Measurements from ENCODE around the gene RNF213. TPM values are rescaled to one million over a fixed set of nuclear protein-coding genes. Genes with fewer than 3 reads are reported as not detected.

The RNF213 gene
- total RNA-seq, 1 donor from 2014 or later = 110 TPM

DNA sequence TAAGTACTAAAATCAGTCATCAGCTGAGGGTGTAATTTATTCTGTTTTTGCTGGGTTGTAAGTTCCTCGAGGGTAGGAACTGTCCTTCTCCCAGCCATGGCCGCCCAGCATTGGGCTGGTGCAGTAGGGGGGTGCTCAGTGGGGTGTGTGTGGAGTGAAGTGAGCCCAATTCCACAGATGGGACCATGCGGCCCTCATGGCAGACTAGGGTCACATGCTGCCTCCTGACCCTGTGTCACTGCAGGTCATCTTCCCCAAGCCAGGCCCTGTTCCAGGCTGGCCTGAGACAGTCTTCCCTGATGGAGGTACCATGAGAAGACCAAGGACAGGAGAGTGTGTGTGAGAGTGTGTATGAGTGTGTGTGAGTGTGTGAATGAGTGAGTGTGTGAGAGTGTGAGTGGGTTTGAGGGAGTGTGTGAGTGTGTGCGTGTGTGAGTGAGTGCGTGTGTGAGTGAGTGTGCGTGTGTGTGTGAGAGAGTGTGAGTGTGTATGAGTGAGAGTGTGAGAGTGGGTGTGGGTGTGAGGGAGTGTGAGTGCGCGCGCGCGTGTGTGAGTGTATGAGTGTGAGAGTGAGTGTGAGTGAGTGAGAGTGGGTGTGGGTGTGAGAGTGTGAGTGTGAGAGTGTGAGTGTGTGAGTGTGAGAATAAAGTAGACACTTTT, 36.7 kb upstream of the RNF213 start:
- Mint-ChIP-seq H3K27ac (ENCODE audit: unreplicated experiment) (no peak overlapping the region), H3K36me3 (ENCODE audit: low read depth, unreplicated experiment) (peaks cover 32% of the 10 kb centered on the region), H3K9me3 (ENCODE audit: unreplicated experiment) (no peaks in the 10 kb centered on the region)

DNA sequence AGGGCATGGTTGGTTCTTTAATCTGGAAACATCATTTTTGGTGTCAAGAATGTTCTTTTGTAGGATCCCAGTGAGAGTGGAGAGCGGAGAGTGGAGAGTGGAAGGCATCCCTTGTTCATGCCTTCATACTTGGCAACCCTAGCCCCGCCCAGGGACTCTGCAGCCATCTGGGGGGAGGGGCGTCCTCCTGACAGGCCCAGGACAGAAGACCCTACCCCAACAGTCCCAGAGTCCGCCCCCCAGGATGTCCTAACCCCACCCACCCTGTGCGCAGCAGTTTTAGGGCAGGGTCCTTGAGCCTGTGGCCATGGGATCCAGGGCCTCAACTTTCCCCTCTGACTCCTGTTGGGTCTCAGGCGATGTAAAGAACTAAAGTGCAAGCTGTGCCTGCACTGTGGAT, 36.0 kb upstream of the RNF213 start:
- peaks cover 6% of the 10 kb centered on the region for H3K27me3 Mint-ChIP-seq (ENCODE audit: unreplicated experiment)

More for the DNA sequence above, 36.7 kb upstream of the RNF213 start:
- Mint-ChIP-seq H3K4me3 (ENCODE audit: unreplicated experiment) (no peak overlapping the region), H3K4me1 (ENCODE audit: unreplicated experiment) (peaks cover 12% of the 10 kb centered on the region), H3K27me3 (ENCODE audit: unreplicated experiment) (peaks cover 6% of the 10 kb centered on the region)
- TF ChIP-seq, protein P1, sequence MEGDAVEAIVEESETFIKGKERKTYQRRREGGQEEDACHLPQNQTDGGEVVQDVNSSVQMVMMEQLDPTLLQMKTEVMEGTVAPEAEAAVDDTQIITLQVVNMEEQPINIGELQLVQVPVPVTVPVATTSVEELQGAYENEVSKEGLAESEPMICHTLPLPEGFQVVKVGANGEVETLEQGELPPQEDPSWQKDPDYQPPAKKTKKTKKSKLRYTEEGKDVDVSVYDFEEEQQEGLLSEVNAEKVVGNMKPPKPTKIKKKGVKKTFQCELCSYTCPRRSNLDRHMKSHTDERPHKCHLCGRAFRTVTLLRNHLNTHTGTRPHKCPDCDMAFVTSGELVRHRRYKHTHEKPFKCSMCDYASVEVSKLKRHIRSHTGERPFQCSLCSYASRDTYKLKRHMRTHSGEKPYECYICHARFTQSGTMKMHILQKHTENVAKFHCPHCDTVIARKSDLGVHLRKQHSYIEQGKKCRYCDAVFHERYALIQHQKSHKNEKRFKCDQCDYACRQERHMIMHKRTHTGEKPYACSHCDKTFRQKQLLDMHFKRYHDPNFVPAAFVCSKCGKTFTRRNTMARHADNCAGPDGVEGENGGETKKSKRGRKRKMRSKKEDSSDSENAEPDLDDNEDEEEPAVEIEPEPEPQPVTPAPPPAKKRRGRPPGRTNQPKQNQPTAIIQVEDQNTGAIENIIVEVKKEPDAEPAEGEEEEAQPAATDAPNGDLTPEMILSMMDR (IDR thresholded peaks at IDR 0.05; ENCODE audit: unreplicated experiment) = no peak
- no peak for DNase-seq (ENCODE audit: low spot score)

DNA sequence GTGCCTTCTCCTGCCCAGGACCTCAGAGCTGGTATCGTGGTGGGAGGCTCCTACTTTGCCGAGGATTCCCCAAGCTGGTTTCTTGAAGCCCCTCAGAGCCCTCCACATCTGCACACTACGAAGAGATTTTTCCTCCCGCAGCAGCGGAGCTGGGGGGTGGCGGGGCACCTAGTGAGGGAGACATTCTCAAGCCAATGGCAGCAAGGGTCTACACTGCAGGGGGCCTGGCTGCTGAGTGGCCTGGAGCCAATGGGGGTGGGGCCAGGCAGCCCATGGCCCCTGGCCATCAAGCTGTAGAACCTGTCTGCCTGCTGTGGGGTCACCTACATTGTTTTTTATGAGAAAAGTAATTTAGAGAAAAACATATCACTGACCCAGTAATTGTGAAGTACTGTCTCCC, 35.4 kb upstream of the RNF213 start:
- H3K4me1 Mint-ChIP-seq (ENCODE audit: unreplicated experiment) = peaks cover 7% of the 10 kb centered on the region
- no peak overlapping the region for H3K4me3 Mint-ChIP-seq (ENCODE audit: unreplicated experiment)

More for the DNA sequence above, 36.0 kb upstream of the RNF213 start:
- DNase-seq (ENCODE audit: low spot score) = no peak
- Mint-ChIP-seq H3K4me1 (ENCODE audit: unreplicated experiment) (peaks cover 7% of the 10 kb centered on the region), H3K9me3 (ENCODE audit: unreplicated experiment) (no peaks in the 10 kb centered on the region), H3K4me3 (ENCODE audit: unreplicated experiment) (peak overlapping the region; percentile 48), H3K36me3 (ENCODE audit: low read depth, unreplicated experiment) (peaks cover 32% of the 10 kb centered on the region), H3K27ac (ENCODE audit: unreplicated experiment) (no peak overlapping the region)
- TF ChIP-seq, protein P1 (IDR thresholded peaks at IDR 0.05; ENCODE audit: unreplicated experiment) = no peak

DNA sequence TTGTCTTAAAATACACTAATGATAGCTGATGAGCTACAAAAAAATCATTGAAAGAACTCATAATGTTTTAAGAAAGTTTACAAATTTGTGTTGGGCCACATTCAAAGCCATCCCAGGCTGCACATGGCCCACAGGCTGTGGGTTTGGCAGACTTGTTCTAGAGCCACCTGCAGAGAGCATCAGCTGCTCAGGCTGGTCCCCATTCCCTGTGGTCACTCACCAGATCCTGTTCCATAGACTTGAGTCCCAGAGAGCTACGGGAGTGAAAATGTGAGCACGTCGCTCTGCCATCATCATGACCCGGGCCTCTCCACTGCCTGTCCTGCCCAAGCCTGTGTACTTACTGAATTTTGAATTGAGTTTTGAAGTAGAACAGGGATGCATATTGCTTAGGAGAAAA, 33.5 kb upstream of the RNF213 start:
- Mint-ChIP-seq H3K4me3 (ENCODE audit: unreplicated experiment) (no peak overlapping the region), H3K36me3 (ENCODE audit: low read depth, unreplicated experiment) (peaks cover 51% of the 10 kb centered on the region), H3K27ac (ENCODE audit: unreplicated experiment) (no peak overlapping the region), H3K9me3 (ENCODE audit: unreplicated experiment) (no peaks in the 10 kb centered on the region), H3K4me1 (ENCODE audit: unreplicated experiment) (peaks cover 4% of the 10 kb centered on the region), H3K27me3 (ENCODE audit: unreplicated experiment) (peaks cover 6% of the 10 kb centered on the region)
- TF ChIP-seq, protein P1 (IDR thresholded peaks at IDR 0.05; ENCODE audit: unreplicated experiment) = no peak
- no peak for DNase-seq (ENCODE audit: low spot score)

More for the DNA sequence above, 35.4 kb upstream of the RNF213 start:
- H3K9me3 Mint-ChIP-seq (ENCODE audit: unreplicated experiment) = no peaks in the 10 kb centered on the region
- DNase-seq (ENCODE audit: low spot score) = no peak
- H3K36me3 Mint-ChIP-seq (ENCODE audit: low read depth, unreplicated experiment) = peaks cover 36% of the 10 kb centered on the region
- H3K27me3 Mint-ChIP-seq (ENCODE audit: unreplicated experiment) = peaks cover 6% of the 10 kb centered on the region
- H3K27ac Mint-ChIP-seq (ENCODE audit: unreplicated experiment) = no peak overlapping the region
- TF ChIP-seq, protein P1 (IDR thresholded peaks at IDR 0.05; ENCODE audit: unreplicated experiment) = no peak

DNA sequence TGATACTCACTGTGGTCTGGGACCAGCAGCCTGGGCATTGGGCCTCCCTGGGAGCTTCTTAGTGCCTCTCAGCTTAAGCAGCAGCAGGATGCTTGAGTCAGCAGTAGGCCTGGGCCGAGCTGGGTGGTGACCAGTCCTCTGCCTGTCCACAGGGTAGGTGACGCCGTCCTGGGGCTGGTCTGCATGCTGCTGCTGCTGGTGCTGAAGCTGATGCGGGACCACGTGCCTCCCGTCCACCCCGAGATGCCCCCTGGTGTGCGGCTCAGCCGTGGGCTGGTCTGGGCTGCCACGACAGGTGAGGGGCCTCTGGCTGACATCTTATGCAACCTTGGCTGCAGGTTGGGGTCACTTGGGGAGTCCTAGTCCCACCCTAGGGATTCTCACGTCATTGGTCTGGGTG, 33.0 kb upstream of the RNF213 start:
- Mint-ChIP-seq H3K27me3 (ENCODE audit: unreplicated experiment) (peaks cover 4% of the 10 kb centered on the region), H3K27ac (ENCODE audit: unreplicated experiment) (no peak overlapping the region)

More for the DNA sequence above, 33.0 kb upstream of the RNF213 start:
- no peak for DNase-seq (ENCODE audit: low spot score)
- Mint-ChIP-seq H3K36me3 (ENCODE audit: low read depth, unreplicated experiment) (peaks cover 56% of the 10 kb centered on the region), H3K4me1 (ENCODE audit: unreplicated experiment) (peaks cover 4% of the 10 kb centered on the region), H3K4me3 (ENCODE audit: unreplicated experiment) (no peak overlapping the region), H3K9me3 (ENCODE audit: unreplicated experiment) (peaks cover 3% of the 10 kb centered on the region)
- TF ChIP-seq, protein P1 (IDR thresholded peaks at IDR 0.05; ENCODE audit: unreplicated experiment) = no peak
